ENCODE measurements around the gene RHOV. TPM values are rescaled to one million over a fixed set of nuclear protein-coding genes. Genes with fewer than 3 reads are reported as not detected.

RHOV gene
- total RNA-seq, 4 donors from 2014 or later, result 0.76 TPM; not detected in 3

DNA sequence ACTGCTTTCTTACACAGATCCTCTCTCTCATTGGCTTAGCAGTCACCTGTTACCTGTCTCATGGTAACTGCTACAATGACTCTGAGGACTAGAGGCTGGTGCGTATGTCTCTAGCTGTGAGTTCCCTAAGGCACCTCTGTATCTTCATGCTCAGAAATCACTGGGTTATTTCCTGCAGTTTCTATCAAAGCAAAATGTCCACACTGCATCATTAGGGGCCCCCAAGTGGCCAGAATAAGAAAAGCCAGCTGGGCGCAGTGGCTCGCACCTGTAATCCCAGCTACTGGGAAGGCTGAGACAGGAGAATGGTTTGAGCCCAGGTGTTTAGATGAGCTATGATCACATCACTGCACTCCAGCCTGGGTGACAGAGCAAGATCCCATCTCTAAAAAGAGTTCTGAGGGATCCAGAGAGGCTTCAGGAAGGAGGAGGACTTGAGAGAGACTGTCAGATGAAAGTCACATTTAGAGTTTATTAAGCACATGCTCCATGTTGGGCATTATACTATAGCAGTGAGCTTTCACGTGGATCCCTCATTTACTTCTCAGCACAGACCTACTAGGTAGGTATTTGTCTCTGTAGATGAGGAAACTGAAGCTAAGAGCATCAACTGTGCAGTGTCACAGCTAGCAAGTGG, 17.9 kb upstream of the RHOV start:
- no peak for TF ChIP-seq POLR2A (IDR thresholded peaks at IDR 0.05)
- TF ChIP-seq, protein P1, sequence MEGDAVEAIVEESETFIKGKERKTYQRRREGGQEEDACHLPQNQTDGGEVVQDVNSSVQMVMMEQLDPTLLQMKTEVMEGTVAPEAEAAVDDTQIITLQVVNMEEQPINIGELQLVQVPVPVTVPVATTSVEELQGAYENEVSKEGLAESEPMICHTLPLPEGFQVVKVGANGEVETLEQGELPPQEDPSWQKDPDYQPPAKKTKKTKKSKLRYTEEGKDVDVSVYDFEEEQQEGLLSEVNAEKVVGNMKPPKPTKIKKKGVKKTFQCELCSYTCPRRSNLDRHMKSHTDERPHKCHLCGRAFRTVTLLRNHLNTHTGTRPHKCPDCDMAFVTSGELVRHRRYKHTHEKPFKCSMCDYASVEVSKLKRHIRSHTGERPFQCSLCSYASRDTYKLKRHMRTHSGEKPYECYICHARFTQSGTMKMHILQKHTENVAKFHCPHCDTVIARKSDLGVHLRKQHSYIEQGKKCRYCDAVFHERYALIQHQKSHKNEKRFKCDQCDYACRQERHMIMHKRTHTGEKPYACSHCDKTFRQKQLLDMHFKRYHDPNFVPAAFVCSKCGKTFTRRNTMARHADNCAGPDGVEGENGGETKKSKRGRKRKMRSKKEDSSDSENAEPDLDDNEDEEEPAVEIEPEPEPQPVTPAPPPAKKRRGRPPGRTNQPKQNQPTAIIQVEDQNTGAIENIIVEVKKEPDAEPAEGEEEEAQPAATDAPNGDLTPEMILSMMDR (IDR thresholded peaks at IDR 0.05), result peak; percentile 33 to 59 (median 48)
- no peaks in the 10 kb centered on the region for H3K27me3 ChIP-seq
- DNase-seq, result no peak
- intact Hi-C loops (cut with DNase I; ENCODE audit: low total_unique reads), result no loop called here
- H3K36me3 ChIP-seq, result no peaks in the 10 kb centered on the region
- H3K4me1 ChIP-seq, result no peaks in the 10 kb centered on the region
- H3K4me3 ChIP-seq, result no peak overlapping the region
- no peaks in the 10 kb centered on the region for H3K9me3 ChIP-seq
- no peak overlapping the region for H3K27ac ChIP-seq

DNA sequence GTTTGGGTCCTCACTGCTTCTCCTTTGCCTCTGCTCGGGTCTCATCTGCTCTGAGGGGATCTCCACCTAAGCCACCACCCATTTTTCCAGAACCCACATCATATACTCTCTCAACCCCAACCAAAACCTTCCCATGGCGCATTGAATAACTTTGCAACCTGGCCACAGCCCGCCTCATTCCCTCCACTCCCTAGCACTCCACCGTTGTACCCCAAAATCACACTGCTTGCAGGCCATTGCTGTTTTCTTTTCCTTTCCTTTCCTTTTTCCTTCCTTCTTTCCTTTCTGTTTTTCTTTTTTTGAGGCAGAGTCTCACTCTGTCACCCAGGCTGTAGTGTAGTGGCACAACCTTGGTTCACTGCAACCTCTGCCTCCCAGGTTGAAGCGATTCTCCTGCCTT, 17.1 kb upstream of the RHOV start:
- Histone ChIP-seq H3K27ac (no peak overlapping the region), H3K27me3 (no peaks in the 10 kb centered on the region), H3K4me1 (no peaks in the 10 kb centered on the region), H3K36me3 (no peaks in the 10 kb centered on the region), H3K9me3 (no peaks in the 10 kb centered on the region), H3K4me3 (no peak overlapping the region)
- DNase-seq, result no peak
- no peak for TF ChIP-seq POLR2A (IDR thresholded peaks at IDR 0.05)
- TF ChIP-seq, protein P1 (IDR thresholded peaks at IDR 0.05), result no peak
- intact Hi-C loops (cut with DNase I; ENCODE audit: low total_unique reads), result no loop called here

DNA sequence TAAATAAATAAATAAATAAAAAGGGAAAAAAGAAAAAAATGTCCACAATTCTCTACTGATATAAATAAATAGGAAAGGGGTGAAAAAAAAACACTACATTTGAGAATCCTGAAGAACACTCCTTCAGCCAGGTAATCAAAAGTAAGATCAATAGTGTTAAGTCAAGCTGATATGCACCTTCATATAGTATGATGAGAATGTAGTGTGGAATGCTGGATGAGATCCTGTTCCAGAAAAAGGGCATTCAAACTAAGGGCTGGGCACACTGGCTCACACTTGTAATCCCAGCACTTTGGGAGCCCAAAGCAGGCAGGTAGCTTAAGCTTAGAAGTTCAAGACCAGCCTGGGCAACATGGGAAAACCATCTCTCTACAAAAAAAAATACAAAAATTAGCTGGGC, 15.1 kb upstream of the RHOV start:
- Histone ChIP-seq H3K4me3 (no peak overlapping the region), H3K27ac (no peak overlapping the region), H3K36me3 (no peaks in the 10 kb centered on the region), H3K4me1 (no peaks in the 10 kb centered on the region), H3K27me3 (no peaks in the 10 kb centered on the region), H3K9me3 (no peaks in the 10 kb centered on the region)
- intact Hi-C loops (cut with DNase I; ENCODE audit: low total_unique reads), result no loop called here
- DNase-seq, result no peak
- TF ChIP-seq POLR2A (IDR thresholded peaks at IDR 0.05), result no peak
- TF ChIP-seq, protein P1 (IDR thresholded peaks at IDR 0.05), result no peak

DNA sequence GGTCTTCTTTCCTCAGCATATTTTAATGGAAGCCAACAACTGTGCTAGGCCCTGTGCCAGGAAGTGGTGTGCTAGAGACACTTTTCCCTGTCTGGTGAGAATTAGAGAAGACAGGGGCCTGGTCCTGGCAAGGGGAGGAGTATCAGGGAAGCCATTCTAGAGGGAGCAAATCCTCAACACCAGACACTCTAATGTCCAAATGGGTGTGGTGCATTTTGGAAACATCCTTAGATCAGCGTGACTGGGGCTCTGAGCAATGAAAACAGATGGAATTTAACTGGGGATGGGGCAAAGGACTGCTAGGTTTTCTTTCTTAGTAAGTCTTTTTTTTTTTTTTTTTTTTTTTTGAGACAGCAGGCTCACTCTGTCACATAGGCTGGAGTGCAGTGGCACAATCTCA, 12.6 kb upstream of the RHOV start:
- intact Hi-C loops (cut with DNase I; ENCODE audit: low total_unique reads), result no loop called here
- Histone ChIP-seq H3K4me3 (no peak overlapping the region), H3K36me3 (no peaks in the 10 kb centered on the region), H3K9me3 (no peaks in the 10 kb centered on the region), H3K27me3 (no peaks in the 10 kb centered on the region), H3K27ac (no peak overlapping the region), H3K4me1 (no peaks in the 10 kb centered on the region)
- TF ChIP-seq, protein P1 (IDR thresholded peaks at IDR 0.05), result no peak
- no peak for TF ChIP-seq POLR2A (IDR thresholded peaks at IDR 0.05)
- no peak for DNase-seq

DNA sequence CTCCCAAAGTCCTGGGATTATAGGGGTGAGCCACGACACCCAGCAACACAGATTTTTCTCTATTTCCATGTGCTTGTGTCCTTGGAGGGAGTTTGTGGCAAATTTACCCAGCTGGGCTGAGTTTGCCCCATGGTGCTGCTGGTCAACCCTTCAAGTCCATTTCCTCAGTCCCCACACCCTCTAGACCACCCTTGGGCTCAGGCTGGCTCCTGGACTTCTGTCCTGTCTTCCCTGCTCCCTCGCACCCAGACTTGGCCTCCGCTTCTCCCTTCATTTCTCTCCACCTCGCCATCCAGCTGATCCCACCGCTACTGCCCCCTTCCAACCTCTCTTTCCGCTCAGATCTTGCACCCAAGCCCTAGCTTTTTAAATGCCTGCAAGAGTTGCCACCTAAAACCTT, 7.3 kb upstream of the RHOV start:
- intact Hi-C loops (cut with DNase I; ENCODE audit: low total_unique reads), result no loop called here
- no peak overlapping the region for H3K27ac ChIP-seq
- no peaks in the 10 kb centered on the region for H3K27me3 ChIP-seq
- no peaks in the 10 kb centered on the region for H3K36me3 ChIP-seq
- no peaks in the 10 kb centered on the region for H3K9me3 ChIP-seq
- DNase-seq, result no peak
- H3K4me1 ChIP-seq, result no peaks in the 10 kb centered on the region
- H3K4me3 ChIP-seq, result no peak overlapping the region
- TF ChIP-seq, protein P1 (IDR thresholded peaks at IDR 0.05), result no peak
- no peak for TF ChIP-seq POLR2A (IDR thresholded peaks at IDR 0.05)
